Embryonic facial prominence (tissue), 1 donor: ENCODE data around the gene GLIS1.

ENCODE experiments used
- DNase-seq: peaks from one replicate; pipeline ENCODE4 v3.0.0-alpha.2; 2016; ENCODE audit errors: extremely low spot score

Gene GLIS1

DNA sequence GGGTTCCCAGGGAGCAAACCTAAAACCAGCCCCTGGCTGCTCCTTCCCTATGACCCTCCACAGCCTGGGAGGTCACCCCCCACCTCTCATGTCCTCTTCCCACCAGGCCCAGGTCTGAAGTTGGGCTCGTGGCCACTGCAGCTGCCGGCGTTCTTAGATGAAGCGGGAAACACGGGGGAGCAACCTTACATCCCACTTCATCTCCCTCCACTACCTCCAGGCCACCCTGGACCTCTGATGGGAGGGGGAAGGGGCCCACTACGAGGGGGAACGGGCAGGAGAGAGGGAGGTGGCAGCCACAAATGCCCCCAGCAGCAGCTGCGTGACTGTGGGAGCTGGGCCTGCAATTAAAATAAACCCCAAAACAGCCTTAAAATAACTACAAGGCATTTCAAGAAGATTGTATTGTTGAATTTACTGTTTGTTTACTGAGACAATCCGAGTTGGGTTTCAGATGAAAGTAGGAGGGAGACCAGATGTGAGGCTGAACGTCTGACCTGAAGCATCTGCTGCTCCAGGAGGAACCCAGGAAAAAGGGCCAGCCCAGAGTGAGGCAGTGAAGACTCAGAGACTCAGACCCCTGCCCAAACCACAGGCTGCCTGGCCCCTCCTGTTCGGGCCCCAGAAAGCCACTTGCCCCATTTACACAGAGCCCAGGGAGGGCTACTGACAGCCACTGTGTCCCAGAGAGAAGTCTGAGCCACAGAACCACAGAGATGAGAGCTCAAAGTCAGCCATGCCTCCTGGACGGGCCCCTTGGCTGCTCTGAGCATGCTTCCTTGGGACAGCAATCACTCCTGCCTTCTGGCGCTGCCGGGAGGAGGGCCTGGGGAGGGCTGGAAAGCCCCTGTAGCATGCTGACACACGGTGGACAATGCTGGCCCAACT is 59.8 kb downstream of the GLIS1 start:
- DNase-seq: no peak

- no peak for DNase-seq
Measured at GRCh38 chr1:53678507-53678906, 60.5 kb downstream of the GLIS1 start.

DNA sequence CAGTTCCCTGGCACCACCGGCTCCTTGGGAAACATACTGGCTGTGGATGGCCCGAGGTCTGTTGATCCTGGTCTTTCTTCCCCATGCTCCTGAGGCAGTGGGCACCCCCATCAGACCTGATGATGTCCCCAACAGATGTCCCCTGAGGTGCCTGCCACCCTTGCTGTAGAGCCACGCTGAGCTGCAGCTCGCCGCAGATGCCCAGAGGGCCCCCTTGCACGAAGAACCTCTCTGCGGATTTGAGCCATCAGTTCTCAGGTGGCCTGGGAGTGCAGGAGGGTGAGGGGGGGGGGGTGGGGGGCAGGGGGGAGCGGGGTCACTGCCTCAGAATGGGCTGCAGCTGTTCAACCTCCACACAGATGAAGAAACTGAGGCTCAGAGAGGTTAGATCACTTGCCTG is 60.9 kb downstream of the GLIS1 start:
- DNase-seq: no peak

DNA sequence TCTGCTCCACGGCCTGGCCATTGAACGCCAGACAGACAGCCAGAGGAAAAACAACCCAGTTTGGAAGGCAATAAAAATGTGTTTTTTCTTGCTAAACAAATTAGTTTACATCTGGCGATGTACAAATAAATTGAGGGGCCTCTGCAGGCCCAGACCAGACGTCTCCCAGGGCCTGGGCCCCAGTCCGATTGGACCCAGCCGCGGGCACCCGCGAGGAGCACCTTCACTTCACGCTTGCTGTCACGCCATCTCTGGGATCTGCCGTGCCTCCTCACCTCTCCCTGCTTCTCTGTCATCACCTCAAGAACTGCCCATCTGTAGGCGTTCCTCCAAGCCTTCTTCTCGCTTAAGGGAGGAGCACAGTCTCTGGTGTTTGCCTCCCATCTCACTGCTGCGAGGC is 61.5 kb downstream of the GLIS1 start:
- no peak for DNase-seq

- DNase-seq: no peak
Measured at GRCh38 chr1:53672785-53673184, 66.2 kb downstream of the GLIS1 start.

- no peak for DNase-seq
Measured at GRCh38 chr1:53672243-53672642, 66.7 kb downstream of the GLIS1 start.

DNA sequence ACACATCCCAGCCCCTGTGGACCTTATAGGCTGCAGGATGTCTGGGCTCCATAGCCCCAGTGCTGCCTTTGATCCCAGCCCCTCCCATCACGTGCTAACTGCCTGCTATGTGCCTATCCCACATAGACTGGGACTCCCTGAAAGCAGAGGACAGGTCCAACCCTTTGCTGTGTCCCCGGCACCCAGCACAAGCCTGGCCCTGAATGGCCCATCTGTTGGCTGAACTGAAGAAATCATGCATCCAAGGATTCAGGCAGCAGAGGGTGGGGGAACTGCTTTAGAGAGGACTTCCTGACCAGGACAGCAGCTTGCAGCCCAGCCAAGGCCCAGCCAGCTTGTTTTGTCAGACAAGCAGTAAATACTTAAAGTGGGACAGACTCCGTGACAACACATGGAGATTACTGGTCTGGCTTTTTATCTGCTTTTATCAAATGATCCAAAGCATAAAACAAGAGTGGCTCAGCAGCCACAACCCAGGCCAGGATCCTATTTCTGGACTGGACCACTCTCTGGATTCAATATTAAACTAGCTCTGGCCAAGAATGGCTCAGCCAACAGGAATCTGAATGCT is 69.3 kb downstream of the GLIS1 start:
- no peak for DNase-seq

GRCh38 chr1:53666566-53666965 is 72.4 kb downstream of the GLIS1 start:
- DNase-seq: no peak

- no peak for DNase-seq
Measured at GRCh38 chr1:53665996-53666395, 73.0 kb downstream of the GLIS1 start.

GRCh38 chr1:53663529-53664300 is 75.2 kb downstream of the GLIS1 start:
- no peak for DNase-seq

DNA sequence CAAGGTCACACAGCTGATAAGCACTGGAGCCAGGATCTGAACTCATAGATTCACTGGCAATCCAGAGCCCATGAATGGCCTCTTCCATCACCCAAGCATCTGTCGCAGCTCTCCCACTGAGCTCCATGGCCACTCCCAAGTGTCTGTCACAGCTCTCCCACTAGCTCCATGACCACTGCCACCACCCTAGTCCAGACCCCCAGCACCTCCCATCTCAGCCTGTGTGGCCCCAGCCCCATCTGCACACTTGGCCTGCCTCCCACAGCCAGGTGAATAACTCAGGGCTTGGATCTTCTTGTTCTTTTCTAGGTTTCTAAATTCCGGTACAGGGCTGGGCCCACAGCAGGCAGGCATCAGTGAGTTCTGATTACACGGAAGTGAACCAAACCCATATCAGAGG is 76.0 kb downstream of the GLIS1 start:
- DNase-seq: no peak

DNA sequence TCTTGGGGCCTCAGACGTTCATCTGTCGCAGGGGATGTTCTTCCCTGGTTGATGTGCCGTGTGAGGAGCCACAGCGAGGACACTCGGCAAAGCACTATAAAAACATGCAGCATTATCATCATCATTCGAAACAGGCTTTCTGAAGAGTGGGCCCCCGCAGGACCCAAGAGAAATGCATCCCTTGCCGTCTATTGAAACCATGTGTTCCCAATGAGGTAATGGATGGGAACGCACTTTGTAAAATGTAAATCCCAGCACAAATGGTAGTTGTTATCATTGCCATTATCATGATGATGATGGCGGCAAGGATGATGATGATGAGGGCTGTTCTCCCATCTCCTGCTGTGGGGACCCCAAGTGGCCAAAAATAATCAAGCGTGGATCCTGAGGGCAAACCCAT is 76.8 kb downstream of the GLIS1 start:
- DNase-seq: no peak

DNA sequence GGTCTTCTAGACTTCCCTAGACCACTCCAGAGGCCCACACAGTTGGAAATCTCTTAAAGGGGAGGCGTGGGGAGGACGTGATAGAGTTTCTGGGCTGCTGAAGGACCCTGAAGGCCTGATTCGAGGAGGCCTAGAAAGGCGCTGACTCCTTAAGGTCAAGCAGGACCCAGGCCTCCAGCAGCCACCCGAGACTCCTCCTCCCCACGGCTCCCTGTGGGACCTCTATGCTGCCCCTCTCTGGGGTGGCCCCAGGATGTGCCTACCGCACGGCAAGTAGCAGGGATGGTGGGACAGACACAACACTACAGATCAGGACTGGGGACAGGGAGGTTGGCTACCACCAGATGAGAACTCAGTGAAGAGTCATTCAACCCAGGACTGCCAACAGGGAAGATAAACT is 77.5 kb downstream of the GLIS1 start:
- no peak for DNase-seq

DNA sequence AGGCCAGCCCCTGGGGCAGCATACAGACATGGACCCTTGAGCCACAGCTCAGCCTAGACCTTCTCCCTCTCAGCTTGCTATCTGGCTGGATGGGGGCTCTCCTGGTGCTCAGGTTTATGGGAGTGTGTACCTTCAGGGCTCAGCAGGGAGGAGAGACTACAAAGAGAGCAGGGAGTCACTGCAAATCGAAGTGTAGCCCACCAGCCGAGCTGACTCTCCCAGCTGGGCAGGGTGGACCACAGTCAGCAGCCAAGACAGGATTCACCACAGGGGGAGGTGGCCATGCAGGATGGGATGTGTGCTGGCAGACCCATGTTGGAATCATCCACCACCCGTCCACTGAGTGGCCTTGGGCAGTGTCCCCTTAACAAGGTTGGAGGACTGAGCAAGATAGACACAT is 78.3 kb downstream of the GLIS1 start:
- DNase-seq: no peak

DNA sequence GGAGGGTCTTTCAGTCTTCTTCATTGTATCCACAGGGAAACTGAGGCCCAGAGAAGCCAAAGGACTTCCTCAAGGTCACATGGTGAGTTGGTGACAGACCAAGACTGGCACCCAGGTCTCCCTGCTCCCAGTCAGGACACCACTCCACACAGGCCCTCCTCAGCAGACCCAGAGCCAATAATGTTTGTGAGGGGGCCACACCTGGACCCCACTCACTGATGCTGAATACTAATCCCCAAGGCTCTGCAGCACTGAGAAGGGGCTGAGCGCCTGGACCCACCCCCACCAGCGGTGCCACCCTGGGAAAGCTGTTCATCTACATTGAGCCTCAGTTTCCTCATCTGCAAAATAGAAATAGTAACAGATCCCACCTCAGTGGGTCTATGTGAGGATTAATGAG is 79.5 kb downstream of the GLIS1 start:
- DNase-seq: no peak

GRCh38 chr1:53658489-53659230 is 80.3 kb downstream of the GLIS1 start:
- DNase-seq: no peak

- no peak for DNase-seq
Measured at GRCh38 chr1:53657891-53658396, 81.0 kb downstream of the GLIS1 start.

- DNase-seq: no peak
Measured at GRCh38 chr1:53657531-53657805, 81.5 kb downstream of the GLIS1 start.

DNA sequence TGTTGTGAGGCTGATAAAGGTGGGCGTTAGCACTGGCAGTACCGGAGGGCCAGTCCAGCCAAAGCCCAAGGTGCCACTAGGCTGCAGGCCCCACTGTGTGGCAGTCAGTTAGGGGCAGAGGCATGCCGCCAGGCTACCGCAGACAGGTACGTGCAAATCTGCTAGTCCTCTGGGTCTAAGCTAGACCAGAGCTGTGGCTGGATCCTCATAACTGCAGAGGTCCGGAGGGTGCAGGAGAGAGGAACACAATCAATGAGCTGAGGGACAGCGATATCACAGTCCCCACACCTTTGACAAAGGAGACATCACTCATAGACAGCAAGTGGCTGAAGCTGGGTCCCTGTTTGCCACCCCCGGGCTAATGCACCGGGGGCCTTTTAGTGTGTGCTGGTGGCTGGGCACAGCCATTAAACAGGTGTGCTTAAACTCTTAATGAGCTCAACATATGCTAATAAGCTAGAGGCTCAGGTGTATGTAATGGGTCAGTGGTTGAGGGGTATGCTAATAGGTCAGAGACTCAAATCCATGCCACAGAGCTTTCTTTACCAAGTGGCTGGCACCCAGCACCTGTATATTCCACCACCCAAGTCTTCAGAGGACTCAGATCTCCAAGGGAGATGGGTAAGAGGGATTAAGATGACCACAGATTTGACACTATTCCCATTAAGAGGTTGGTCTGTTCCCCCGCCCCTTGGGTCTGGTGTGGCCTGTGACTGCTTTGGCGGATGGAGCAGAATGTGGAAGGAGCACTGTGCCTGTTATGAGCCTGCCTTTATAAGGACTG is 82.0 kb downstream of the GLIS1 start:
- no peak for DNase-seq

- DNase-seq: peak; percentile 51
Measured at GRCh38 chr1:53655931-53656746, 82.8 kb downstream of the GLIS1 start.
